OCI-LY7 (cell line): ENCODE results near the gene IL25. TPM values are rescaled to one million over a fixed set of nuclear protein-coding genes. Genes with fewer than 3 reads are reported as not detected.

Experiments used
- BruUV-seq: library from RNA; stranded (reverse); fragments of 400-500 nt; replicated peaks from 2 replicates; lab custom pipeline; 2021; lab: Mats Ljungman, UMichigan
- CTCF ChIA-PET: fragments of 300-600 bp; sonication (Branson Sonifier 250); formaldehyde crosslinking; loops from one replicate; lab custom pipeline; 2022; ENCODE audit warnings: antibody characterized with exemption; ENCODE audit not compliant: unreplicated experiment; lab: Charles Lee
- POLR2A ChIA-PET: fragments of 300-600 bp; sonication (Branson Sonifier 250); formaldehyde crosslinking; loops from one replicate; lab custom pipeline; 2022; ENCODE audit warnings: antibody characterized with exemption; lab: Charles Lee
- DNase-seq: peaks from one replicate; pipeline ENCODE4 v3.0.0-alpha.2; 2015; ENCODE audit warnings: low spot score
- H2AFZ ChIP-seq: fragments of 200-600 bp; sonication (generic), shearing (Covaris generic); 2 replicates; pipeline ENCODE4 v1.6.1; 2014; ENCODE audit warnings: mild to moderate bottlenecking, antibody characterized with exemption, low read length, moderate library complexity
- H3K27ac ChIP-seq: fragments of 200-600 bp; sonication (generic); 2 replicates; pipeline ENCODE4 v1.5.1; 2014; ENCODE audit warnings: mixed run types, low read depth, mild to moderate bottlenecking, moderate library complexity, low read length, inconsistent platforms; ENCODE audit not compliant: poor library complexity, severe bottlenecking
- H3K36me3 ChIP-seq: fragments of 200-600 bp; sonication (generic); 2 replicates; pipeline ENCODE4 v1.6.1; 2014; ENCODE audit warnings: mild to moderate bottlenecking, antibody characterized with exemption, low read length, moderate library complexity, mixed read lengths; ENCODE audit not compliant: insufficient read depth
- H3K4me1 ChIP-seq: fragments of 200-600 bp; sonication (generic); 2 replicates; pipeline ENCODE4 v1.5.1; 2014; ENCODE audit warnings: mild to moderate bottlenecking, low read length; ENCODE audit not compliant: insufficient read depth, poor library complexity, severe bottlenecking
- H3K4me2 ChIP-seq: fragments of 200-600 bp; sonication (generic); 2 replicates; pipeline ENCODE4 v1.6.1; 2014; ENCODE audit warnings: mild to moderate bottlenecking, low read length
- H3K4me3 ChIP-seq: fragments of 200-600 bp; sonication (generic); 2 replicates; pipeline ENCODE4 v1.5.1; 2014; ENCODE audit warnings: mild to moderate bottlenecking, low read depth, low read length; ENCODE audit not compliant: poor library complexity, severe bottlenecking
- H3K79me2 ChIP-seq: fragments of 200-600 bp; sonication (generic); 2 replicates; pipeline ENCODE4 v1.6.1; 2016; ENCODE audit warnings: low read depth, mild to moderate bottlenecking, low read length, moderate library complexity, mixed read lengths; ENCODE audit not compliant: insufficient read depth
- H3K9me2 ChIP-seq: fragments of 200-600 bp; sonication (generic); 2 replicates; pipeline ENCODE4 v1.6.1; 2016; ENCODE audit warnings: mild to moderate bottlenecking, low read length, mixed read lengths; ENCODE audit not compliant: insufficient read depth
- H3K9me3 ChIP-seq: fragments of 200-600 bp; sonication (generic); 2 replicates; pipeline ENCODE4 v1.6.1; 2014; ENCODE audit warnings: mild to moderate bottlenecking, mixed run types, low read length, mixed read lengths
- H4K20me1 ChIP-seq: fragments of 200-600 bp; sonication (generic); 2 replicates; pipeline ENCODE4 v1.6.1; 2014; ENCODE audit warnings: mild to moderate bottlenecking, antibody characterized with exemption, low read length, moderate library complexity, mixed read lengths; ENCODE audit not compliant: insufficient read depth
- CTCF ChIP-seq: fragments of 200-600 bp; sonication (generic); conservative IDR thresholded peaks from 2 replicates; pipeline ENCODE4 v1.5.1; 2014; ENCODE audit warnings: mild to moderate bottlenecking, antibody characterized with exemption, low read length, moderate library complexity, mixed read lengths
- EZH2phosphoT487 ChIP-seq: fragments of 200-600 bp; sonication (generic); IDR thresholded peaks from 2 replicates; pipeline ENCODE4 v1.6.1; 2018; ENCODE audit warnings: low read depth, borderline replicate concordance, mild to moderate bottlenecking, mixed run types, antibody characterized with exemption, low read length, moderate library complexity, mixed read lengths
- intact Hi-C: fragments of 100-400 bp; cut with micrococcal nuclease; formaldehyde crosslinking; loops from one replicate; pipeline ENCODE4 v1.10.0; 2022; ENCODE audit not compliant: unreplicated experiment
- total RNA-seq, 2 experiments: library from RNA; depleted of rRNA in 1 of 2; stranded (reverse); fragments of >200 nt in 1 of 2; shearing (Covaris generic) in 1 of 2; gene quantifications; 2 replicates each; pipeline ENCODE4 v1.2.3, GENCODE V29; 2014 to 2022

Gene IL25
- total RNA-seq, 2 experiments from 2014 or later, result not detected

DNA sequence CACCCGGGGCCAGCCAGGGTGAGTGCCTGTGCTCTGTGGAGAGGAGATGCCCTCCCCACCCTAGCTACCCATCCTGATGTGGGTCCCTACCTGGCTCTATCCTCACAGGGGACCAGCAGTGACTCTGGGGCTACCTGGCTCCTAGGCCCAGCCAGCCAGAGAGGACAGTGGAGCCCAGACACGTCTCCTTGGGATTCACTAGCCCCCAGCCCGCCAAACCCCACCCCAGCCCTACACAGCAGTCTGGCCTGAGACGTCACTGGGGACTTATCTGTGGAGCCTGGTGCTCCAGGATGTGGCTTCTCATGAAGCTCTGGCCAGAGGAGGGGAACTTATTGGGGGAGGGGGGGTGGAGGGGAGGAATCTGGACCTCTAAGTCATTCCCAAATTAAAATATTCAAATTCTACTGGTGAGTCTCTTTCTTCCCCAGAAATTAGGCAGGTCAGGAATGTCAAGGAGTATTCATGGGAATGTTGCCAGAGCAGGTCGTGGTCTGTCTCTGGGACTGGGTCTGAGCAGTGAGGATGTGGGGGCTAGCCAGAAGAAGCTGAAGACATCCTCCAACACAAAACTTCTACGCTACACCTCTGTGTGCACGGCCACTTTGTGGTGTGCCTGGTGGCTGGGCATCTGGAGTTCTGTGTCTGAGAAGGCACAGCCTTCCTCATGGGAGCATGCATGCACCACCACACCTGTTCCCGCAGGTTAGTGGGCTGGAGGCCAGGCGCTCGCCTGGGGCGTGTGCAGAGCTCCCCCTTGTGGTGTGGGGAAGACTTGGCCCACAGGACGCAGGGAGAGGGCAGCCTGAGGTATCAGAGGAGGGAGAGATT is 7.0 kb downstream of the IL25 start:
- no peak overlapping the region for H2AFZ ChIP-seq
- CTCF ChIA-PET, result interaction anchor here (0.5 to 1.2 kb wide), 4 partner anchors 27 to 259 kb away, joined by 3 to 7 read pairs (median 4); partner anchors contain the start of genes PABPN1 and SLC22A17
- H3K9me2 ChIP-seq, result no peaks in the 10 kb centered on the region
- H3K27ac ChIP-seq, result no peak overlapping the region
- H3K79me2 ChIP-seq, result no peaks in the 10 kb centered on the region
- POLR2A ChIA-PET, result interaction anchor here (0.6 to 0.7 kb wide), 2 partner anchors 69 to 153 kb away, joined by 3 to 4 read pairs; no protein-coding TSS in a partner anchor
- no peaks in the 10 kb centered on the region for H4K20me1 ChIP-seq
- intact Hi-C loops, result loop anchor here (1.0 to 5.0 kb wide), 3 partner anchors 51 to 257 kb away; no protein-coding TSS in a partner anchor
- TF ChIP-seq CTCF (peak; percentile 89), EZH2phosphoT487 (no peak)
- no peak overlapping the region for H3K4me3 ChIP-seq
- no peaks in the 10 kb centered on the region for H3K4me1 ChIP-seq
- BruUV-seq, result no TSS peak
- no peak overlapping the region for H3K4me2 ChIP-seq
- no peaks in the 10 kb centered on the region for H3K36me3 ChIP-seq
- peak; percentile 66 for DNase-seq
- no peaks in the 10 kb centered on the region for H3K9me3 ChIP-seq

DNA sequence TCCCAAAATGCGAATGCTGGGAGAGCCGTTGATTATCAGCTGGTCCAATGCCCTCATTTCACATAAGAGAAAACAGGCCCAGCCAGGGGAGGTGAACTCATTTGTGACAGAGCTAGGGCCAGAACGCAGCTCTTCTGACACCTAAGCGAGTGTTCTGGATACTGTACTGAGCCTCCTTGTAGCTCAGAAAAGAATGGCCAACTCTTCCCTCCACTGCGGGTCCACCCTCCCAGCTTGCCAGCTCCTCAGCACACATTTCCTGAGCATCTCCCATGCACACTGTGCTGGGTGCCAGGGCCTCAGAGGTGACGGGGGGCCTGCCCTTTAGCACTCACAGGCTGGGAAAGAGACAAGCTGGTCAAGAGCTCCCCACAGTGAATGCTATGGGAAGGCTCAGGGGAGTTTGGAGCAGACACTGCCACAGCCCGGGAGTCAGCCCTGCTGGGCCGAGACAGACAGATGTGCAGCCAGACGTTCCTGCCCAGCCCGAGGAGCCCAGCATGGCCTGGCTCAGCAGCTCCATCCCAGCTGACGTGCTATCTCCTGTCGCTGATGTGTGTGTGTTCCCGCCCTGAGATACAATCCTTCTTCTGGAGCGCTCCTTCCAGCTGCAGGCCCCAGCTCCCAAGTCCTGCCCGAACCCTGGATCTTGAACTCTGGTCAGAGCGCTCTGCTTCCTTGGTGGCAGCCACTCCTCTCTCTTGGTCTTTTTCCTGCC is 7.7 kb downstream of the IL25 start:
- Histone ChIP-seq H3K4me3 (no peak overlapping the region), H3K4me1 (no peaks in the 10 kb centered on the region), H3K9me3 (no peaks in the 10 kb centered on the region), H3K36me3 (no peaks in the 10 kb centered on the region), H3K27ac (no peak overlapping the region), H3K4me2 (no peak overlapping the region), H4K20me1 (no peaks in the 10 kb centered on the region), H3K79me2 (no peaks in the 10 kb centered on the region), H2AFZ (no peak overlapping the region), H3K9me2 (no peaks in the 10 kb centered on the region)
- BruUV-seq, result no TSS peak
- DNase-seq, result no peak
- CTCF ChIA-PET, result interaction anchor here (0.6 to 1.2 kb wide), 3 partner anchors 57 to 260 kb away, joined by 3 to 7 read pairs (median 4); no protein-coding TSS in a partner anchor
- POLR2A ChIA-PET, result interaction anchor here (0.6 to 0.7 kb wide), 2 partner anchors 69 to 152 kb away, joined by 3 to 4 read pairs; no protein-coding TSS in a partner anchor
- TF ChIP-seq CTCF (peak; percentile 10; the same call in 1 of the 2 replicates), EZH2phosphoT487 (no peak)
- intact Hi-C loops, result loop anchor here (1.0 to 5.0 kb wide), 3 partner anchors 52 to 258 kb away; no protein-coding TSS in a partner anchor
